HFF-Myc (cell line): ENCODE measurements around the gene PNPLA6.
"Not testable (repeated sequence)": the region's sequence is repeated elsewhere in the genome, so short reads cannot be mapped to it uniquely, and the experiment has no call there.

Experiments used
- DNase-seq: peaks from one replicate; pipeline ENCODE4 v3.0.0-alpha.2; 2011; ENCODE audit warnings: low read depth; ENCODE audit errors: extremely low read depth
- H3K4me3 ChIP-seq: replicated peaks from 2 replicates; pipeline ENCODE4 v1.5.1; 2011; ENCODE audit warnings: low read depth, mild to moderate bottlenecking, control low read depth, low read length
- TF ChIP-seq, protein P1 (sequence below): IDR thresholded peaks from 2 replicates; pipeline ENCODE4 v1.5.1; 2012; ENCODE audit warnings: mild to moderate bottlenecking, low read depth, low read length, control low read depth; ENCODE audit errors: missing control alignments

The PNPLA6 gene

DNA sequence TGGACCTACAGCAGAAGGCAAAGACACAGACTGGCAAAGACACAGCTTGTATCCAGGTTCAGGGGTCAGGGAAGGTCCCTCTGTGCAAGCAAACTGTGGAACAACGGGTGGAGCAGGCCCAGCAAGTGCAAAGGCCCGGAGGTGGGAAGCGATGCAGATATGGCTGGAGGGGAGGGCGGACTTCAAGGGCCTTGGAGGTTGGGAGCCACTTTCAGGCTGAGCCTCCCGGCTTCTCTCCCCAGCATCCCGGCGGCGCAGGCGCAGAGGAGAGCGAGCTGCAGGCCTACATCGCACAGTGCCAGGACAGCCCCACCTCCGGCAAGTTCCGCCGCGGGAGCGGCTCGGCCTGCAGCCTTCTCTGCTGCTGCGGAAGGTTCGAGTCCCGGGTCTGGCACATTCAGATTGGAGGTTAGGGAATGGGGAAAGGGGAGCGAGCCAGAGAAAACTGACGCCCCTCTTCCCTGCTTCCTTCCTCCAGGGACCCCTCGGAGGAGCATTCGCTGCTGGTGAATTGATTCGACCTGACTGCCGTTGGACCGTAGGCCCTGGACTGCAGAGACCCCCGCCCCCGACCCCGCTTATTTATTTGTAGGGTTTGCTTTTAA is 2.1 kb upstream of the PNPLA6 start:
- peak overlapping the region; percentile 63 for H3K4me3 ChIP-seq
- DNase-seq: no peak
- TF ChIP-seq, protein P1, sequence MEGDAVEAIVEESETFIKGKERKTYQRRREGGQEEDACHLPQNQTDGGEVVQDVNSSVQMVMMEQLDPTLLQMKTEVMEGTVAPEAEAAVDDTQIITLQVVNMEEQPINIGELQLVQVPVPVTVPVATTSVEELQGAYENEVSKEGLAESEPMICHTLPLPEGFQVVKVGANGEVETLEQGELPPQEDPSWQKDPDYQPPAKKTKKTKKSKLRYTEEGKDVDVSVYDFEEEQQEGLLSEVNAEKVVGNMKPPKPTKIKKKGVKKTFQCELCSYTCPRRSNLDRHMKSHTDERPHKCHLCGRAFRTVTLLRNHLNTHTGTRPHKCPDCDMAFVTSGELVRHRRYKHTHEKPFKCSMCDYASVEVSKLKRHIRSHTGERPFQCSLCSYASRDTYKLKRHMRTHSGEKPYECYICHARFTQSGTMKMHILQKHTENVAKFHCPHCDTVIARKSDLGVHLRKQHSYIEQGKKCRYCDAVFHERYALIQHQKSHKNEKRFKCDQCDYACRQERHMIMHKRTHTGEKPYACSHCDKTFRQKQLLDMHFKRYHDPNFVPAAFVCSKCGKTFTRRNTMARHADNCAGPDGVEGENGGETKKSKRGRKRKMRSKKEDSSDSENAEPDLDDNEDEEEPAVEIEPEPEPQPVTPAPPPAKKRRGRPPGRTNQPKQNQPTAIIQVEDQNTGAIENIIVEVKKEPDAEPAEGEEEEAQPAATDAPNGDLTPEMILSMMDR: no peak

DNA sequence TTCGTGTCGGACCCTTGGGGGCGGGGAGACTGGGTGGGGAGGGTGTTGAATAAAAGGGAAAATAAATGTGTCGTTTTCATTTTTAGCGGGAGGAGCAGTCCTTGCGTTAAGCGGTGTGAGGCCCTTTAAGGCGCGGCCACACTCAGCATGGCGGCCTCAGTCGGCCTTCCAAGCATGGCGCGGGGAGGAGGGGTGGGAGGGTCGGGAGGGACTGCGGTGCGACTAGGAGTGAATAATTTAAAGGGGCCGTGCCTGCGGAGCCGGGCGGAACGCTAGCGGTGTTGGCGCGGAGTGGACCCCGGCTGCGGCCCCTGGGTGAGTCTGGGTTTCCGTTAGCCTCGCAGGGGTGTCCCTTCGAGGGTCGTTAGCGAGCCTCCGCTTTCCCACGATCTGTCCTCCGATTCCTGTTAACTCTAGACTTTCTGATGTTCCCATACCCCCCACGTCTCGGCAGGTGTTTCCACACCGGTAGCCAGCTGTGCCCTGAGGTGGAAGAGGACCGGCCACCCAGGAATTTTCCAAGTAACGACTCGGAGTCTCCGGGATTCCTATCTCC is 1.5 kb upstream of the PNPLA6 start:
- DNase-seq: no peak
- TF ChIP-seq, protein P1: no peak
- peak overlapping the region; percentile 63 for H3K4me3 ChIP-seq

DNA sequence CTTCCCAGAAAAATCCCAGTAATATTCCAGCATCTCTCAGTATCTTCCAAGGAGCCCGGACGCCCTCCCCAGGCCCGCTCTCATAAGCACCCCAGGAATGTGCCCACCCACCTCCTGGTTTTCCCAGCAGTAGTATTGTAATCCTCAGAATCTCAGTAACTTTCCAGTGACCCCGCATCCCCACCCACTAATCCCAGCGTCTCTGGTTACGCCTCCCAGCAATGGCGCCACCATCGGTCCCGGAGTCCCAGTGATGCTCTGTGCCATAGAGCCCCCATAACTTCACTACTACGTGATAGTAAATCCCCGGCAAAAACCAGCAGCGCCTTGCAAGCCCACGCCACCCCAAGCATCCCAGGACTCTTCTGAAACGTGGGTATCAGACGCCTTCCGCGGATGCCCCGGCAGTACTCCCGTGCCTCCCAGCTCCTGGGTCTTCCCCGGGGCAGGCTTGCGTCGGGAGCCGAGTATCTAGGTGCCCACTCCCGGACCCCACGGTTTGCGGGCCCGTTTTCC is 928 bp upstream of the PNPLA6 start:
- H3K4me3 ChIP-seq: peak overlapping the region; percentile 63
- TF ChIP-seq, protein P1: peak; percentile 7
- DNase-seq: peak; percentile 76

DNA sequence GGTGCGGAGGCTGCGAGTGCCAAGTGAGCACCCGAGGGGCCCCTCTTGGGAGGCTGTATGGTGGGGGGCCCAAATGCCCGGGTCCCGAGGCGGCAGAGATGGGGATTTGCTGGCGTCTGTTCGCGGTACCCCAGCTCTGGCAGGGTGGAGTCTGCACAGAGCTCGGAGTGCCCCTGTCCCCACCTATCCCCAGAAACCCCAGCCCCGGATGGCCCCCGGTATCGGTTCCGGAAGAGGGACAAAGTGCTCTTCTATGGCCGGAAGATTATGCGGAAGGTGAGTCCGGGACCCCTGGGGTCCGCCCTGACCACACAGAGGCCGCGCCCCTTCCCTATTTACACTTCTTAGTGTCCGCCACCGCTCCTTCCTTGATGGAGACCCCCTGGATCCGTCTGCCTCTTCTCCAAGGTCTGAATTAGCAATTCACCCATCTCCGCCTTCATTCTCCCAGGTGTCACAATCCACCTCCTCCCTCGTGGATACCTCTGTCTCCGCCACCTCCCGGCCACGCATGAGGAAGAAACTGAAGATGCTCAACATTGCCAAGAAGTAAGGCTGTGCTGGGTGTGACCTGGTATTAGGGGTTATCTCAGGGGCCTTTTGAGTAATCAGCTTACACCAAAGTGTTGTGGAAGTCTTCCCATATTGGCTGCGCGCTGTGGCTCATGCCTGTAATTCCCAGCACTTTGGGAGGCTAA is 630 bp downstream of the PNPLA6 start:
- H3K4me3 ChIP-seq: peak overlapping the region; percentile 63
- DNase-seq: no peak
- TF ChIP-seq, protein P1: no peak

DNA sequence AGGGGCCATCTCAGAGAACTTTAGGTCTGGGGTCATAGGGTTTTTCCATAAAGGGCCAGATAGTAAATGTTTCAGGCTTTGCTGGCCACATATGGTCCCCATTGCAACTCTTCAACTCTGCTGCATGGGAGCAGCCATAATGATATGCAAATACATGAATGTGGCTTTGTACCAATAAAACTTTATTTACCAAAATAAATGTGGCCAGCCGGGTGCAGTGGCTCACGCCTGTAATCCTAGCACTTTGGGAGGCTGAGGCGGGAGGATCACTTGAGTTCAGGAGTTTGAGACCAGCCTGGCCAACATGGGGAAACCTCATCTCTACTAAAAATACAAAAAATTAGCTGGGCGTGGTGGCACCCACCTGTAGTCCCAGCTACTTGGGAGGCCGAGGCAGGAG is 3.5 kb downstream of the PNPLA6 start:
- DNase-seq, H3K4me3 ChIP-seq: not testable (repeated sequence)

DNA sequence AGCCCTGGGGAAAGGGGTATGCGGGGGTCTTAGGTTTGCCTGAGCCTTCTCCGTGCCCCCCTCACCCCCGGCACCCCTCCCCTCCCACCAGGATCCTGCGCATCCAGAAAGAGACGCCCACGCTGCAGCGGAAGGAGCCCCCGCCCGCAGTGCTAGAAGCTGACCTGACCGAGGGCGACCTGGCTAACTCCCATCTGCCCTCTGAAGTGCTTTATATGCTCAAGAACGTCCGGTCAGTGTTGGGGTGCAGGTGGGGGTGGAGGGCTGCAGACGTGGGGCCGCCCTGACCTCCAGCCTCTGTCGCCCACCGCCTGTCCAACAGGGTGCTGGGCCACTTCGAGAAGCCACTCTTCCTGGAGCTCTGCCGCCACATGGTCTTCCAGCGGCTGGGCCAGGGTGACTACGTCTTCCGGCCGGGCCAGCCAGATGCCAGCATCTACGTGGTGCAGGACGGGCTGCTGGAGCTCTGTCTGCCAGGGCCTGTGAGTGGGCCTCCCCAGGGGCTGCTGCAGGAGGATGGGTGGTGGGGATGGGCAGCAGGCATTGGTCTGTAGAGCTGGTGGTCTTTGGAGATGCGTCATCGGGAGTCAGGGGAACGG is 4.4 kb downstream of the PNPLA6 start:
- TF ChIP-seq, protein P1: no peak

More for the DNA sequence above, 4.4 kb downstream of the PNPLA6 start:
- no peak overlapping the region for H3K4me3 ChIP-seq
- no peak for DNase-seq
